ENCODE measurements around the gene ANKS1B. TPM values are rescaled to one million over a fixed set of nuclear protein-coding genes. Genes with fewer than 3 reads are reported as not detected.
"Not testable (repeated sequence)": the region's sequence is repeated elsewhere in the genome, so short reads cannot be mapped to it uniquely, and the experiment has no call there.

Gene ANKS1B
- total RNA-seq, 1 donor from 2014 or later = 2.3 TPM

DNA sequence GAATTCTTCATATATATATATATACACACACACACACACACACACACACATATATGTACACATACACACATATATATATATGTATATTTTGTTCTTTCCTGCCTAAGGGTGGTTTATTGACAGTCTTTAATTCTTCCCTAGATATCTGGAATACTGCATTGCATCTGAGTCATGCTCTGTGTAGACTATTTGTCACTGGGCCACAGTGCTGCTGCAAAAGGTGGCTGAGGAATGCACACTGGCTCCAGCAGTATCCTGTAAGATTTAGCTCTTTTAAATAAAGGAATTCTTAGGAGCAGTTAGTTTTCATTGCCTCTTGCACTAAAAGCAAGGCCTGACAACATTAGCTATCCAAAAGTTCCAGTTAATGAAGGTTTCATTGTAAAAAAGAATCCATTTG is 1138.8 kb downstream of the ANKS1B start:
- TF ChIP-seq, protein P1, sequence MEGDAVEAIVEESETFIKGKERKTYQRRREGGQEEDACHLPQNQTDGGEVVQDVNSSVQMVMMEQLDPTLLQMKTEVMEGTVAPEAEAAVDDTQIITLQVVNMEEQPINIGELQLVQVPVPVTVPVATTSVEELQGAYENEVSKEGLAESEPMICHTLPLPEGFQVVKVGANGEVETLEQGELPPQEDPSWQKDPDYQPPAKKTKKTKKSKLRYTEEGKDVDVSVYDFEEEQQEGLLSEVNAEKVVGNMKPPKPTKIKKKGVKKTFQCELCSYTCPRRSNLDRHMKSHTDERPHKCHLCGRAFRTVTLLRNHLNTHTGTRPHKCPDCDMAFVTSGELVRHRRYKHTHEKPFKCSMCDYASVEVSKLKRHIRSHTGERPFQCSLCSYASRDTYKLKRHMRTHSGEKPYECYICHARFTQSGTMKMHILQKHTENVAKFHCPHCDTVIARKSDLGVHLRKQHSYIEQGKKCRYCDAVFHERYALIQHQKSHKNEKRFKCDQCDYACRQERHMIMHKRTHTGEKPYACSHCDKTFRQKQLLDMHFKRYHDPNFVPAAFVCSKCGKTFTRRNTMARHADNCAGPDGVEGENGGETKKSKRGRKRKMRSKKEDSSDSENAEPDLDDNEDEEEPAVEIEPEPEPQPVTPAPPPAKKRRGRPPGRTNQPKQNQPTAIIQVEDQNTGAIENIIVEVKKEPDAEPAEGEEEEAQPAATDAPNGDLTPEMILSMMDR (IDR thresholded peaks at IDR 0.05) = no peak
- H3K4me3 Mint-ChIP-seq (ENCODE audit: unreplicated experiment) = no peak overlapping the region
- no peak overlapping the region for H3K27ac Mint-ChIP-seq (ENCODE audit: unreplicated experiment)
- peaks cover 5% of the 10 kb centered on the region for H3K4me1 Mint-ChIP-seq (ENCODE audit: low read depth)
- no peak for DNase-seq (ENCODE audit: low spot score)
- no peaks in the 10 kb centered on the region for H3K9me3 Mint-ChIP-seq (ENCODE audit: low read depth)
- no peaks in the 10 kb centered on the region for H3K36me3 Mint-ChIP-seq (ENCODE audit: low read depth)
- H3K27me3 Mint-ChIP-seq (ENCODE audit: low read depth) = no peaks in the 10 kb centered on the region

- no peaks in the 10 kb centered on the region for H3K27me3 Mint-ChIP-seq (ENCODE audit: low read depth)
- H3K4me3 Mint-ChIP-seq (ENCODE audit: unreplicated experiment) = no peak overlapping the region
- no peaks in the 10 kb centered on the region for H3K9me3 Mint-ChIP-seq (ENCODE audit: low read depth)
- no peaks in the 10 kb centered on the region for H3K36me3 Mint-ChIP-seq (ENCODE audit: low read depth)
- H3K27ac Mint-ChIP-seq (ENCODE audit: unreplicated experiment) = no peak overlapping the region
- peaks cover 23% of the 10 kb centered on the region for H3K4me1 Mint-ChIP-seq (ENCODE audit: low read depth)
- TF ChIP-seq, protein P1 (IDR thresholded peaks at IDR 0.05) = no peak
- DNase-seq (ENCODE audit: low spot score) = no peak
Observed at GRCh38 chr12:98840325-98840724, 1144.4 kb downstream of the ANKS1B start.

DNA sequence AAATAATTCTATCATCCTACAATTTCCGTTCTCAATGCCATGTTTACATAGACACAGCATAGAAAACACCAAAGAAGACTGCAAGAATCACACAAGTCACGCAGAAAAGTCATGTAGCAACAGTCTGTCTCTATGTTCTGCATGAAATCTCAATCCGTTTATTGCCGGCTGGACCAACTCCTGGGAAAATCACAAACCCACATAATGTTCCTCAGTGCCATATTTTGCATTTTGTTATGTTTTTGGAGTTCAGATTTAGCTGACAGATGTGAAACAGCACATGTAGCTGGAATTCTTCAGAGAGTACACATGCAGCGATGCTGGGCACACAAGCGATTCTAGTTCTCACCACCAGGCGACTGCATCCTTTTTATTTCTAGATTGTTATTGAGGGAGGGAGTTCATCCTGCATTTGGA is 1146.5 kb downstream of the ANKS1B start:
- no peaks in the 10 kb centered on the region for H3K27me3 Mint-ChIP-seq (ENCODE audit: low read depth)
- H3K4me1 Mint-ChIP-seq (ENCODE audit: low read depth) = peaks cover 23% of the 10 kb centered on the region
- H3K27ac Mint-ChIP-seq (ENCODE audit: unreplicated experiment) = peak overlapping the region; percentile 89
- no peaks in the 10 kb centered on the region for H3K9me3 Mint-ChIP-seq (ENCODE audit: low read depth)
- DNase-seq (ENCODE audit: low spot score) = no peak
- TF ChIP-seq, protein P1 (IDR thresholded peaks at IDR 0.05) = peak; percentile 72
- no peak overlapping the region for H3K4me3 Mint-ChIP-seq (ENCODE audit: unreplicated experiment)
- H3K36me3 Mint-ChIP-seq (ENCODE audit: low read depth) = no peaks in the 10 kb centered on the region

DNA sequence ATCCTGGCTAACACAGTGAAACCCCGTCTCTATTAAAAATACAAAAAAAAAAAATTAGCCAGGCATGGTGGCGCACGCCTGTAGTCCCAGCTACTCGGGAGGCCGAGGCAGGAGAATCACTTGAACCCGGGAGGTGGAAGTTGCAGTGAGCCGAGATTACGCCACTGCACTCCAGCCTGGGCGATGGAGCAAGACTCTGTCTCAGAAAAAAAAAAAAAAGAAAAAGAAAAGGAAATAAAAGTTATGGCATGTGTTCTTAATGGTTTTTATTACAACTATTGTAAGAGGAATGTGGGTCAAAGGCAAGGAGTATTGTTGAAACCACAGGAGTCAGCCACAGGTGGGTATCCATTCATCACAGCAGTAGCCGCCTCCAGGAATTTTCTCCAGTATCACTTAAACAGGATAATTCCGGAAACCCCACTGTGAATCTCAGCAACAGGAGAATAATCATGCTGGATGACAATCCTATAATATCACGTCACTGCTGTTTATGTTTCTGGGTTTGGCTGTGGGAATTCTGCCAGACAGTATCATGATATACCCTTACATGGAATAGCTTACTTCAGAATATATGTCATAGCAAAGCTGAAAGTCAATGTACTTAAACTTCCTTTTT is 1147.5 kb downstream of the ANKS1B start:
- H3K9me3 Mint-ChIP-seq (ENCODE audit: low read depth) = not testable (repeated sequence)

DNA sequence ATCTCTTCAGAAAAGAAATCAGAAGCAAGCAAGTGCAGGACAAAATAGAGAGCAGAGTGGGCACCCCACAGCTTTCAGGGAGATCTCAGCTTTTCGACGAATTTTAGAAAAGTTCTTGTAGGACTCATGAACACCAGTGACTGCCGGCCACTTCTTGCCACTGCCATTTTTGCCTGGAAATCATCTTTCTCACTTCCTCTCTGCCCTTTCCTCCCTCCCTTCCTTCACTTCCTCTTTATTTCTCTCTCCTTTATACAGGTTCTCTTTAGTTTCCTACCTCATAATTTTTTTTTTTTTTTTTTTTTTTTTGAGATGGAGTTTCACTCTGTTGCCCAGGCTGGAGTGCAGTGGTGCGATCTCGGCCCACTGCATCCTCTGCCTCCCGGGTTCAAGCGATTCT is 1154.1 kb downstream of the ANKS1B start:
- TF ChIP-seq, protein P1 (IDR thresholded peaks at IDR 0.05) = no peak
- Mint-ChIP-seq H3K27ac (ENCODE audit: unreplicated experiment) (no peak overlapping the region), H3K4me1 (ENCODE audit: low read depth) (peaks cover 16% of the 10 kb centered on the region), H3K4me3 (ENCODE audit: unreplicated experiment) (no peak overlapping the region), H3K27me3 (ENCODE audit: low read depth) (no peaks in the 10 kb centered on the region), H3K36me3 (ENCODE audit: low read depth) (no peaks in the 10 kb centered on the region), H3K9me3 (ENCODE audit: low read depth) (no peaks in the 10 kb centered on the region)
- DNase-seq (ENCODE audit: low spot score) = no peak

More for the DNA sequence above, 1147.5 kb downstream of the ANKS1B start:
- not testable (repeated sequence) for H3K4me3 Mint-ChIP-seq (ENCODE audit: unreplicated experiment); H3K27me3 Mint-ChIP-seq (ENCODE audit: low read depth); DNase-seq (ENCODE audit: low spot score); H3K36me3 Mint-ChIP-seq (ENCODE audit: low read depth)
- peaks cover 23% of the 10 kb centered on the region for H3K4me1 Mint-ChIP-seq (ENCODE audit: low read depth)
- peak overlapping the region; percentile 82 for H3K27ac Mint-ChIP-seq (ENCODE audit: unreplicated experiment)
